K562 (cell line): ENCODE data around the gene SUMF1. TPM values are rescaled to one million over a fixed set of nuclear protein-coding genes. Genes with fewer than 3 reads are reported as not detected.

Source experiments
- ATAC-seq: fragments of 200-7000 bp; cut with Tn5 transposase; 3 replicates; pipeline ENCODE4 v1.9.1; 2020; ENCODE audit warnings: moderate library complexity
- BruUV-seq: library from RNA; stranded (reverse); fragments of 400-500 nt; replicated peaks from 2 replicates; lab custom pipeline; 2021; lab: Mats Ljungman, UMichigan
- CTCF ChIA-PET: fragments of 300-600 bp; formaldehyde crosslinking; extraction: SDS; loops from one replicate; lab custom pipeline; 2021; ENCODE audit warnings: low intra/inter-chr PET ratio; lab: Yijun Ruan, JAX
- POLR2A ChIA-PET: fragments of 300-600, 350-650 bp; sonication (Branson Sonifier 250); formaldehyde crosslinking; extraction: SDS; loops from one replicate; lab custom pipeline; 2021; ENCODE audit warnings: antibody characterized with exemption, inconsistent platforms; lab: Yijun Ruan, JAX
- DNase-seq, 4 experiments: peaks; one replicate each; pipeline versions ENCODE4 v3.0.0 to v3.0.0-alpha.2; 2011 to 2018; ENCODE audit warnings: low spot score in 3 of 4, mixed read lengths in 3 of 4; ENCODE audit errors: extremely low read depth in 1 of 4
- FAIRE-seq: peaks from 2 replicates; lab custom pipeline; 2011; peaks lifted over from hg19 to GRCh38; lab: Jason Lieb, UNC
- H2AFZ ChIP-seq: 2 replicates; pipeline ENCODE4 v1.6.0; 2011; ENCODE audit warnings: low read depth, low read length, control low read depth, inconsistent platforms
- H3K27ac ChIP-seq: fragments of 200-600 bp; 3 replicates; pipeline ENCODE4 v1.8.0; 2011; ENCODE audit warnings: low read depth, mild to moderate bottlenecking, control low read depth, inconsistent platforms, low read length, moderate library complexity, mixed read lengths; ENCODE audit errors: extremely low read depth
- H3K27me3 ChIP-seq, 2 experiments: fragments of 300-600 bp in 1 of 2; 2 replicates in 1 of 2; 3 replicates in 1 of 2; pipeline versions ENCODE4 v1.6.0 to v1.8.0; 2011; ENCODE audit warnings: inconsistent platforms in 2 of 2, low read length in 2 of 2, mild to moderate bottlenecking in 1 of 2, mixed read lengths in 1 of 2, moderate library complexity in 1 of 2; ENCODE audit not compliant: control insufficient read depth in 2 of 2, insufficient read depth in 2 of 2
- H3K36me3 ChIP-seq: fragments of 300-600 bp; 3 replicates; pipeline ENCODE4 v1.8.0; 2011; ENCODE audit warnings: mild to moderate bottlenecking, low read length, inconsistent platforms; ENCODE audit not compliant: control insufficient read depth, insufficient read depth
- H3K4me1 ChIP-seq, 2 experiments: fragments of 200-600 bp in 1 of 2; replicated peaks in 1 of 2; 2 replicates in 1 of 2; 3 replicates in 1 of 2; pipeline versions ENCODE4 v1.5.1 to v1.8.0; 2011; ENCODE audit warnings: inconsistent platforms in 2 of 2, low read length in 2 of 2, mild to moderate bottlenecking in 1 of 2, mixed read lengths in 1 of 2, moderate library complexity in 1 of 2; ENCODE audit not compliant: control insufficient read depth in 2 of 2, insufficient read depth in 2 of 2
- H3K4me2 ChIP-seq: 2 replicates; pipeline ENCODE4 v1.6.1; 2011; ENCODE audit warnings: low read length, control low read depth, inconsistent platforms, mixed read lengths; ENCODE audit not compliant: insufficient read depth
- H3K4me3 ChIP-seq: fragments of 200-600 bp; sonication (generic), shearing (Covaris generic); 2 replicates; pipeline ENCODE4 v1.5.1; 2016; ENCODE audit warnings: control low read depth, inconsistent platforms
- H3K79me2 ChIP-seq: fragments of 200-600 bp; 3 replicates; pipeline ENCODE4 v1.8.0; 2011; ENCODE audit warnings: low read length, inconsistent platforms; ENCODE audit not compliant: control insufficient read depth, insufficient read depth
- H3K9ac ChIP-seq, 2 experiments: 2 replicates each; pipeline versions ENCODE4 v1.6.0 to v1.6.1; 2011; ENCODE audit warnings: low read depth in 2 of 2, low read length in 2 of 2, control low read depth in 1 of 2, inconsistent platforms in 1 of 2, mild to moderate bottlenecking in 1 of 2, mixed read lengths in 1 of 2; ENCODE audit not compliant: insufficient read depth in 1 of 2
- H3K9me1 ChIP-seq: one replicate; pipeline ENCODE4 v1.6.0; 2011; ENCODE audit warnings: inconsistent platforms, mild to moderate bottlenecking, low read length, moderate library complexity; ENCODE audit not compliant: control insufficient read depth, insufficient read depth
- H3K9me3 ChIP-seq: replicated peaks from 2 replicates; pipeline ENCODE4 v1.5.1; 2011; ENCODE audit warnings: low read depth, low read length, inconsistent platforms; ENCODE audit not compliant: control insufficient read depth, insufficient read depth
- H4K20me1 ChIP-seq: replicated peaks from 2 replicates; pipeline ENCODE4 v1.6.1; 2011; ENCODE audit warnings: low read length, inconsistent platforms, mixed read lengths; ENCODE audit not compliant: control insufficient read depth, insufficient read depth
- ADNP ChIP-seq: fragments of 200-800 bp; sonication (Bioruptor generic); IDR thresholded peaks from 2 replicates; pipeline ENCODE4 v1.6.1; 2016; ENCODE audit warnings: missing genetic modification characterization, missing compliant biosample characterization
- BRD9 ChIP-seq: fragments of 450-650 bp; IDR thresholded peaks from 2 replicates; pipeline ENCODE4 v1.6.1; 2018; ENCODE audit warnings: low read depth; ENCODE audit not compliant: partially characterized antibody
- BRF1 ChIP-seq: IDR thresholded peaks from 3 replicates; pipeline ENCODE4 v1.6.1; 2011; ENCODE audit warnings: borderline replicate concordance, mild to moderate bottlenecking; ENCODE audit not compliant: insufficient read length; ENCODE audit errors: extremely low read depth
- LEF1 ChIP-seq: fragments of 450-650 bp; IDR thresholded peaks from 2 replicates; pipeline ENCODE4 v1.6.1; 2016; ENCODE audit warnings: mild to moderate bottlenecking
- MAFG ChIP-seq: fragments of 450-650 bp; conservative IDR thresholded peaks from 2 replicates; pipeline ENCODE4 v1.6.1; 2016; ENCODE audit warnings: missing genetic modification characterization, missing compliant biosample characterization
- MAZ ChIP-seq, 2 experiments: fragments of 450-650 bp in 1 of 2; sonication (generic) in 1 of 2; formaldehyde crosslinking; IDR thresholded peaks in 1 of 2; conservative IDR thresholded peaks in 1 of 2; 2 replicates each; pipeline versions ENCODE4 v1.4.0 to v1.5.0; 2020; ENCODE audit warnings: mild to moderate bottlenecking in 1 of 2, missing genetic modification reagents in 1 of 2
- MNT ChIP-seq, 2 experiments: fragments of 450-650 bp; conservative IDR thresholded peaks; 2 replicates each; pipeline ENCODE4 v1.6.1; 2017; ENCODE audit warnings: mild to moderate bottlenecking in 2 of 2, moderate library complexity in 2 of 2
- MTA1 ChIP-seq: fragments of 450-650 bp; IDR thresholded peaks from 2 replicates; pipeline ENCODE4 v1.6.1; 2017; ENCODE audit warnings: borderline replicate concordance
- RHOXF2B ChIP-seq: fragments of 250-450 bp; sonication (Bioruptor Pico); conservative IDR thresholded peaks from 2 replicates; pipeline ENCODE4 v1.5.1; 2021
- SMARCA5 ChIP-seq: fragments of 450-650 bp; IDR thresholded peaks from 2 replicates; pipeline ENCODE4 v1.6.1; 2016
- ZNF316 ChIP-seq: fragments of 450-650 bp; IDR thresholded peaks from 2 replicates; pipeline ENCODE4 v1.6.1; 2016
- WGBS: fragments of 100-300 bp; shearing (Covaris generic); methylation state at CpG from one replicate; pipeline ENCODE4 v1.1.6; 2016; ENCODE audit warnings: low coverage, mixed read lengths; ENCODE audit not compliant: insufficient coverage; ENCODE audit errors: missing lambda C conversion rate; 5-methylcytosine and 5-hydroxymethylcytosine counted together
- in situ Hi-C: fragments of 300-500 bp; cut with MboI; formaldehyde crosslinking; loops from 4 replicates; pipeline ENCODE4 v1.15.0; 2018; ENCODE audit warnings: inconsistent platforms, mixed read lengths
- intact Hi-C: fragments of 100-400 bp; cut with micrococcal nuclease; formaldehyde crosslinking; loops from 2 replicates; pipeline ENCODE4 v1.14.2; 2022
- polyA plus RNA-seq, 8 experiments: library from polyadenylated mRNA; depleted of rRNA in 4 of 8; stranded (reverse) in 5 of 8; unstranded in 3 of 8; fragments of >200 nt; fragmentation: Nextera tagmentation in 2 of 8; fragmentation: Illumina TruSeq in 1 of 8; extraction: Ambion mirVana in 2 of 8; extraction: Trizol in 1 of 8; gene quantifications; 2 replicates each; pipeline versions ENCODE4 v1.2.1 to v1.2.3, GENCODE V29; 2011 to 2014; ENCODE audit warnings: inconsistent platforms in 1 of 8, missing spikeins in 1 of 8
- total RNA-seq, 7 experiments: library from RNA; depleted of rRNA in 6 of 7; stranded (reverse); fragments of >200 nt in 6 of 7; fragmentation: Illumina TruSeq in 2 of 7; extraction: Trizol in 2 of 7; gene quantifications; 2 replicates each; pipeline versions ENCODE4 v1.2.1 to v1.2.3, GENCODE V29; 2011 to 2021; ENCODE audit warnings: low replicate concordance in 1 of 7
- TF ChIP-seq, protein P1 (sequence below): fragments of 250-450 bp; sonication (Bioruptor Pico); IDR thresholded peaks from 2 replicates; pipeline ENCODE4 v1.8.0; 2022; ENCODE audit warnings: moderate library complexity, mild to moderate bottlenecking, inconsistent platforms
- TF ChIP-seq, protein P2 (sequence below): IDR thresholded peaks from 2 replicates; pipeline ENCODE4 v1.6.1; 2016; ENCODE audit warnings: missing genetic modification characterization, missing compliant biosample characterization

SUMF1 gene
- total and polyA plus RNA-seq, 9 of the 15 experiments (the other 6 are each of a cell fraction or from before 2014, with no cell fraction given): 1.3 to 7.4 (median 4.2) TPM

DNA sequence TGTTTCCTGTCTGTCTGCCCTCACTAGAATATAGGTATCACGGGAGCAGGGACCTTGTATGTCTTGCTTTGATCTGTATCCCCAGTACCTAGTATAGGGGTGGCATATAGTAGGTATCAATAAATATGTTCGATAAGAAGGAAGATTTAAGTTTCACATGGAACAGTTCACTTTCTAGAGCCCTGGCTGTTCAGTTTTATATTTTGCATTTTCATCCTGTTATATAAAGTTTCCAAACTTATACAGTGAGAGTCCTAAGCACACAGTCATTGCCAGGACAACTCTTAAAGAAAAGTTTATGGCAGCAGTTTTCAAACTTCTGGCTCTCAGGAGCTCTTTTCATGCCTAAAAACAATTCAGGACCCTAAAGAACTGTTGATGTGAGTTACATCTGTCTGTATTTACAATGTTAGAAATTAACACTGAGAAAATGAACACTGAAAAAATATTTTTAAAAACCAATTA is 39.5 kb upstream of the SUMF1 start (continued):
- TF ChIP-seq MTA1 (peak; percentile 74; the same call in 1 of the 2 replicates), LEF1 (peak; percentile 69), MNT (conservative IDR thresholded peaks at IDR 0.05) (0 out of 4 replicates have a peak, but pooled peaks of 1 of the 2 experiments have one; percentile 12)

- peaks cover 11% of the 10 kb centered on the region; the same call in 1 of the 3 replicates for H3K79me2 ChIP-seq
- no peaks in the 10 kb centered on the region for H3K27me3 ChIP-seq
- H3K27ac ChIP-seq: peak overlapping the region; percentile 4; the same call in 1 of the 3 replicates
- DNase-seq (no peak), FAIRE-seq (no peak), ATAC-seq (no peak; the same call in 1 of the 3 replicates)
- ChIA-PET POLR2A (interaction anchor here (0.9 to 10.9 kb wide), 6 partner anchors 8 to 78 kb away, joined by 4 to 220 read pairs (median 14); partner anchors contain the start of gene ITPR1), CTCF (no interaction called here)
- H3K4me1 ChIP-seq: peaks cover 15 to 55% of the 10 kb centered on the region in 2 experiments
- no peak overlapping the region for H3K4me3 ChIP-seq
- 47% methylated on average over 6 of the region's 6 CpGs for WGBS
- in situ Hi-C loops (no loop called here), intact Hi-C loops (no loop called here)
- peak overlapping the region; percentile 5; the same call in 1 of the 2 replicates for H2AFZ ChIP-seq
- peaks cover 8% of the 10 kb centered on the region; the same call in 2 of the 3 replicates for H3K36me3 ChIP-seq
- H3K9me1 ChIP-seq: no peaks in the 10 kb centered on the region
- H4K20me1 ChIP-seq: no peaks in the 10 kb centered on the region; the same call in 1 of the 2 replicates
- 0 out of 4 replicates have a peak overlapping the region, but pooled peaks of 1 of the 2 experiments have one; percentile 5 for H3K9ac ChIP-seq
- no TSS peak for BruUV-seq
- peak overlapping the region; percentile 8; the same call in 1 of the 2 replicates for H3K4me2 ChIP-seq
- no peaks in the 10 kb centered on the region for H3K9me3 ChIP-seq
- TF ChIP-seq, protein P1, sequence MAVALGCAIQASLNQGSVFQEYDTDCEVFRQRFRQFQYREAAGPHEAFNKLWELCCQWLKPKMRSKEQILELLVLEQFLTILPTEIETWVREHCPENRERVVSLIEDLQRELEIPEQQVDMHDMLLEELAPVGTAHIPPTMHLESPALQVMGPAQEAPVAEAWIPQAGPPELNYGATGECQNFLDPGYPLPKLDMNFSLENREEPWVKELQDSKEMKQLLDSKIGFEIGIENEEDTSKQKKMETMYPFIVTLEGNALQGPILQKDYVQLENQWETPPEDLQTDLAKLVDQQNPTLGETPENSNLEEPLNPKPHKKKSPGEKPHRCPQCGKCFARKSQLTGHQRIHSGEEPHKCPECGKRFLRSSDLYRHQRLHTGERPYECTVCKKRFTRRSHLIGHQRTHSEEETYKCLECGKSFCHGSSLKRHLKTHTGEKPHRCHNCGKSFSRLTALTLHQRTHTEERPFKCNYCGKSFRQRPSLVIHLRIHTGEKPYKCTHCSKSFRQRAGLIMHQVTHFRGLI (CRISPR knock-in tag): 0 out of 2 replicates have a peak, but pooled peaks have one; percentile 10
- TF ChIP-seq BRF1 (no peak), ZNF316 (peak; percentile 94), SMARCA5 (peak; percentile 89; the same call in 1 of the 2 replicates), BRD9 (no peak), MAZ (CRISPR knock-in tag; conservative IDR thresholded peaks at IDR 0.05 in 1 of 2, IDR thresholded peaks at IDR 0.05 in 1 of 2) (peak in 1 of 2 experiments; percentile 14; a peak in 1 of 4 replicates), MAFG (tag) (peak; percentile 94), RHOXF2B (CRISPR knock-in tag) (no peak), ADNP (tag) (peak; percentile 98)
- TF ChIP-seq, protein P2, sequence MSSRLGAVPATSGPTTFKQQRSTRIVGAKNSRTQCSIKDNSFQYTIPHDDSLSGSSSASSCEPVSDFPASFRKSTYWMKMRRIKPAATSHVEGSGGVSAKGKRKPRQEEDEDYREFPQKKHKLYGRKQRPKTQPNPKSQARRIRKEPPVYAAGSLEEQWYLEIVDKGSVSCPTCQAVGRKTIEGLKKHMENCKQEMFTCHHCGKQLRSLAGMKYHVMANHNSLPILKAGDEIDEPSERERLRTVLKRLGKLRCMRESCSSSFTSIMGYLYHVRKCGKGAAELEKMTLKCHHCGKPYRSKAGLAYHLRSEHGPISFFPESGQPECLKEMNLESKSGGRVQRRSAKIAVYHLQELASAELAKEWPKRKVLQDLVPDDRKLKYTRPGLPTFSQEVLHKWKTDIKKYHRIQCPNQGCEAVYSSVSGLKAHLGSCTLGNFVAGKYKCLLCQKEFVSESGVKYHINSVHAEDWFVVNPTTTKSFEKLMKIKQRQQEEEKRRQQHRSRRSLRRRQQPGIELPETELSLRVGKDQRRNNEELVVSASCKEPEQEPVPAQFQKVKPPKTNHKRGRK: peak; percentile 25; the same call in 1 of the 2 replicates
Observed at GRCh38 chr3:4505688-4506558, 38.9 kb upstream of the SUMF1 start.
